8988T (cell line): ENCODE results near the gene COL16A1.

Source experiments
- DNase-seq: peaks from one replicate; pipeline ENCODE4 v3.0.0; 2011

Gene COL16A1

DNA sequence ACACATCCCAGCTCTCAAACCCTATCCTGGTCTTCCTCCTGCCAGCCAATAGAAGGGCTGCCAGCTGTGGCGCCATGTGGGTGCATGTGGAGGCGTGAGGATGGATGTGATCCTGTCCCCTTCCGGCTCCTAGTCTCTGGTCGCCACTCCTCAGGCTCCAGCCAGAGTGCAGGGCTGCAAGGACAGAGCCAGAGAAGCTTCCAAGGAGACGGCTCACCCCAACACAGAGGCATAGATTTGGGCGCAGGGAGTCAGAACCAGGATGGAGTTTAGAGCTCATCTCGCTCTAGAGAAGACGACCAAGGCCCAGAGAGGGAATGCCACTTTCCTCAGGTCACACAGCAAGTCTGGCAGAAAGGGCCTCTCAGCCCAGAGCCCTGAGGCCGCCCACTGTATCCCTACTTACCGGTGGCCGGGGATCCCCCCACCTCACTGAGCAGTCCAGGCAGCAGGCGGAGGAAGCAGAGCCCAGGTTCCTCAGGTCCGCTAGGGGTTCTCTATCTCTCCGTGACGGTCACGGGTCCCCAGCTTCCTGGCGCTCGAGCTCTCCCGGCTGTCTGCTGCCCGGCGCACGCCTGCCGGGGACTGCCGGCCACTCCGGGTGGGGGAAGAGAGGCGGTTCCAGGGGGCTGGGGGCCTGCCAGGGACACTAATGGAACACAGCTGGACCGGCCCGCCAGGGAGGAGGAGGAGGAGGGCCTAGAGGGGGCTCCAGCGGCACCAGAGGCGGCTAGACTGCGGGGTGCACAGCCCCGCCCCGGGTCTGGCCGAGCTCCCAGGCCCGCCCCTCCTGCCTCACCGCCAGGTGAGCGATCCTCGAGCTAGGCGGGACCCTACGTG lies at the start of gene COL16A1:
Gene COL16A1, minus strand, starts transcription at position 587 of the 840 bp plus-strand sequence. CDS start 1,824 bp downstream, outside the sequence.
- no peak for DNase-seq

DNA sequence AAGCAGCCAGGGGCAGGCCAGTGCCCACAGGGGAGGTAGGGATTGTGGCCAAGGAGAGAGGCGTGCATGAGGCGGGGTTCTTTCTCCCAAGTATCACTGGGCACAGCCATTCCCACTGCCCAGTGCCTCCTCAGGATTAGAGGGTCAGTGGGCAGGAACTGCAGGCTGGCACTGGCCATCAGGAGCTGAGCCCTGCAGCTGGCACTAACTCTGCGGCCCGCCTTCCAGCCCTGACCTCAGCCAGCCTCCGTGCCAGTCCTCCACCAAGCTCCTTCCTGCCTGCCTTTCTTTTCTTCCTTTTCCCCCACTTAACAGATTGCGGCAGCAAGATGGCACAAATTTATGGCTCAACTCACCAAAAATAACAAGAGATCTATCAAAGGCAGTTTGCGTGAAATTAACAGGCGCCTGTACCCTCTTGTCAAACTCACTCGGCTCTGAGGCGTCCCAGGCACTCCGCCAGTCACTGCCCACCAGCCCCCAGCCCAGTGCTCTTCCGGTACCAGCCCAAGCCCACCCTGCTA lies 49.2 kb upstream of the COL16A1 start:
- no peak for DNase-seq

GRCh38 chr1:31752258-31752657 lies 48.4 kb upstream of the COL16A1 start:
- DNase-seq = no peak

GRCh38 chr1:31751822-31752241 lies 48.0 kb upstream of the COL16A1 start:
- no peak for DNase-seq

DNA sequence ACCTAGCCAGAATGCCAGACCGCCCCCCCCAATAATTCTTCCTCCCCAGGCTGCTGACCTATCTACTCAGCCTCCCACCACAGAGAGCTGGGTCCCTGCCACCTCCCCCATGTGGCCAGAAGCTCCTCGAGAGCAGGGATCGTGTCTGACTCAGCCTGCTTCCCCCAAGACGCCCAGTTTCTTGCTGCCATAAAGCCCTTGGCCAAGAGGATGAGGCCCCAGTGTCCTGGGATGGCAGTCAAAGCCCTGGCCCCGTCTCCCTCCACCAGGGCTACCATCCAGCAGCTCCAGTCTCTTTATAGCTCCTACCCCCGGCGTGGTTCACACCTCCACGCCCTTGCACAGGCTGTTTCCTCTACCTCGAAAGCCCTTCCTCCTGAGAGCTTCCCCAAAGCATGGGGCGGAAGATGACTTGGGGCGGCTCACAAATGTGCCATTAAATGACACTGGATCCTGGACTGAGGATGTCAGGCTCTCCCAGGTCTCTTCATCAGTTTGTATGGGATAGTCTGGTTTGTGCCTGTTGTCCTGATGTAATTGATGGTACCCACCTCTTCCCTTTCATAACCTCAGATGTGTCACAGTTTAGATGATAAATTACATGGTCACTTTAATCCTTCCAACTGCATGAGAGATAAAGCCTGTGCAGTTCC lies 47.2 kb upstream of the COL16A1 start:
- DNase-seq = no peak

DNA sequence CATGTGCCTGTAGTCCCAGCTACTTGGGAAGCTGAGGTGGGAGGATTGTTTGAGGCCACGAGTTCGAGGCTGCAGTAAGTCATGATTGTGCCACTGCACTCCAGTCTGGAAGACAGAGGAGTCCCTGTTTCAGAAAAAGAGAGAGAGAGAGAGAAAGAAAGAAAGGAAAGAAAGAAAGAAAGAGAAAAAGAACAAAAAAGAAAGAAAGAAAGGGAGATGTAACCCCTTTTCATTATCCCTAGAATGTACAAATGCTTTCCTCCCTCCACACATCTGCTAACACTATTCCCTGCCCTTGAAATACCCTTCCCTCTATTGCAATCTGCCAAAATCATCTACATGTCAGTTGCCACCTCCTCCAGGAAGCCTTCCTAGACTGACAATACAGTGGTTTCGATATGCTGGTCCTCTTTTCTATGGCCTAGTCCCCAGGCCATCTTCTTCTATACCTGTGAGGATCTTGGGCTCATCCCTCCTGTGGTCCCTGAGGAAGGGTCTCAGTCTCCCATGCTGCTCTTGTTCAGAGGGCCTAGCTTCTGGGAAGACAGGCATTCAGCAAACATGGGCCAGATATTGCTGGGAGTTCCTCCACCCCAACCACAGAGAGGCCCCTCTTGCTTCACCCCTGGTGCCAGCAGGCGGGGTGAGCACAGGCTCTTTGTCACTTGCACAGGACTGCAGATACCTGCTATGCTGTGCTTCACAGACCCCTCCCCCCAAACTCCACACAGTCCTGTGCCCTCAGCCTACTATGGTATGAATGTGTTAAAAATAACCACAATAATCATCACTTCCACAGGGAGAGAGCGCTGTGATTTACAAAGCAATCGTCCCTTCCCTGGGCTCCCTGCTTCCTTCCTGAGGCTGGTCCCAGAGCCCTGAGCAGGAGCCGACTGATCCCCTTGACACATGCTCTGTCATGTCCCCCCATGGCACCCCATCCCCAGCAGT lies 46.2 kb upstream of the COL16A1 start:
- DNase-seq = no peak

DNA sequence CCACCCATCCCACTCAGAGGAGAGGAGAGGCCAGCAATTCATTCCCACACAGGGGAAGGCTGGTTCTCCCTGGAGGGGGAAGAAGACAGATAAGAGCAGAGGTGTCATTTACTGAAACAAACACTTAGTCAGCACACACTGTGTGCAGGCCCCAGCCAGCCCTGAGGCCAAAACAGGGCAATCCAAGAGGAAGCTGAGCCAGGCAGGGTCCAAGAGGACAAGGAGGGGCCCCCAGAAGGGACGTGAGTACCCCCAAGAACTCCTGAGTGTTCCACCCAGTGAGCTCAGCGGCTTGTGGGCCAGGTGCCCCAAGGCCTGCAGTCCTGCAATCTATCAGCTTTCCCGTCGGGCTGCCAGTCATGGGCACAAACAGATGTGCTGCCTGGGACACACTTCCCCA lies 44.5 kb upstream of the COL16A1 start:
- no peak for DNase-seq

DNA sequence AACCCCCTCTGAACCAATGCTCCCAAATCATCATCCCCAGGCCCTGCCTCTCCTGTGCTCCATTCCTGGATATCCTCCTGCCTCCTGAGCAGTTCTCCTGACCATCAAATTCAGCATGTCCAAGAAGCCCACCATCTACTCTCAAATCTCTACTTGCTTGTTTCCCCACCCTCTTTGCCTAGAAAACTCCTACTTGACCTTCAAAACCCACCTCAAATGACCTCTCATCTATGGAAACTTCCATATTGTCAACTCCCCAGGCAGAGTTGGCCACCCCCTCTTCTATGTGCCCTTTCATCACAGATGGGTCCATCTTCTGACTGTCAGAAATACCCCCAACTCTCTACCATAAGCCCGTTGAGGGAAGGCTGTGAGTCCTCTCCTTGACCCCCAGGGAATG lies 43.5 kb upstream of the COL16A1 start:
- DNase-seq = no peak

- DNase-seq = no peak
Observed at GRCh38 chr1:31746687-31747086, 42.9 kb upstream of the COL16A1 start.

GRCh38 chr1:31745946-31746670 lies 42.3 kb upstream of the COL16A1 start:
- DNase-seq = no peak

DNA sequence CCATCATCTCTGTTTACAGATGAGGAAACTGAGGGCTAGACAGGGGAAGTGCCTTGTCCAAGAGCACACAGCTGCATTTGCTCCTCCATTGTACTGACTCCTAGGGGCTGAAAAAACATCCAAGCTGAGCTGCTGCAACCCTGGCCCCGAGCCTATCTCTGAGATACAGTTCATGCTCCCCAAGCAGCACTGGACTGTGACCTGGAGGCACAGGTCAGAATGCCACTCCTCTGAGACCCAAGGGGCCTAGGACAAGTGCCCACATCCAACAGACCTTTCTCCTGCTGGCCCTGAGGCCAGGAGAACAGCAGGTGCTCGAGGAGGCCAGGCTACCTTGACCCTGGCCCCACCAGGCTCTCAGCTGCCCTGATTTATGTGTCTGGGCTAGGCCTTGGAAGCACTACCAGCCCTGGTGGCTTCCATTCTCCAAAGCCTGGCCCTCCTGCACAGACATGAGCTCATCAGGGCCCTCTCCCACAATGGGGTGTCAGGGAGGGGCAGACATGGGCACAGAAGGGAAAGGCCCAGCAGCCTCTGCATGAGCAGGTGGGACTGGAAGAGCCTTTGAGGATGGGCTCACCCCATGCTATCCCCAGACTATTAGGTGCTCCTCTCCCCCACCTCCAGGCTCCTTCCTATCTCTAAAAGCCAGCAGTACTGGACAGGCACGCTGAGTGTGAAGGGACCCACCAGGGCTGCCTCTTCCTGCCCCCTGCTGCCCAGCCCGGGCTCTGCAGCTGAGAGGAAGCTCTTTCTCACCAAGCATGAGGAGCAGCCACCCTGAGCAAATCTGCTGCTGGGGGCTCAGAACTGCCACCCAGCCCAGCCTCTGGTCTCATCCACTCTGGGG lies 41.5 kb upstream of the COL16A1 start:
- peak; percentile 91 for DNase-seq

DNA sequence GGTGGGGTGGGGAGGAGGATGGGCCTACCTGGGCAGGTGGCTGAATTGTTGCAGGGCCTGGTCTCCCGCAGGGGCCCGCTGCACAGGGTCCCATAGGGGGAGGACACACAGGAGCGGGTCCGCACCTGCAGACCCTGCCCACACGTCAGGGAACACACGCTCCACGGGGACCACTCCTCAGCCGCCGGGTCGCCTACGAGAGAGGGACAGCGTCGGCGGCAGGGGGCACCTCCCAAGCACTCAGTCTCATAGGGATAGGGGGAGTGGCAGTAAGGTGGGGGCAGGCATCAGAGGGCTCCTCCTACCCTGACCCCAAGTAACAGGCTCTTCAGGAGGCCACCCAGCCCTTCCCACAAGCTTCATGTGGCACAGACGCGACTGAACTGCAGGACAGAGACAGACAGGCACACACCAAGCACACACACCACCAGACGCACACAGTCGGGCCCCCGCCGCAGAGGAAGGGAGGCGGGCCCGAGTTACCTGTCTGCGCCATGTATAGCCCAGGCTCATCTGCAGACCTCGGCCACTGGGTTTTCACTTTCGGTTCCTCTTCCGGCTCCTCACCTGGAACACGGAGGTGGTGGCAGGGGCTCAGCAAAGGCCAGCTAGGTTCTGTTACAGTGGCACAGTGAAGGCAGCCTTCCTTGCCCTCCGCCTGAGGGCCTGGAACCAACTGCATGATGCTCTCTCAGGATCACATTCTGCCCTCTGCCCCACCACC lies 40.5 kb upstream of the COL16A1 start:
- no peak for DNase-seq

DNA sequence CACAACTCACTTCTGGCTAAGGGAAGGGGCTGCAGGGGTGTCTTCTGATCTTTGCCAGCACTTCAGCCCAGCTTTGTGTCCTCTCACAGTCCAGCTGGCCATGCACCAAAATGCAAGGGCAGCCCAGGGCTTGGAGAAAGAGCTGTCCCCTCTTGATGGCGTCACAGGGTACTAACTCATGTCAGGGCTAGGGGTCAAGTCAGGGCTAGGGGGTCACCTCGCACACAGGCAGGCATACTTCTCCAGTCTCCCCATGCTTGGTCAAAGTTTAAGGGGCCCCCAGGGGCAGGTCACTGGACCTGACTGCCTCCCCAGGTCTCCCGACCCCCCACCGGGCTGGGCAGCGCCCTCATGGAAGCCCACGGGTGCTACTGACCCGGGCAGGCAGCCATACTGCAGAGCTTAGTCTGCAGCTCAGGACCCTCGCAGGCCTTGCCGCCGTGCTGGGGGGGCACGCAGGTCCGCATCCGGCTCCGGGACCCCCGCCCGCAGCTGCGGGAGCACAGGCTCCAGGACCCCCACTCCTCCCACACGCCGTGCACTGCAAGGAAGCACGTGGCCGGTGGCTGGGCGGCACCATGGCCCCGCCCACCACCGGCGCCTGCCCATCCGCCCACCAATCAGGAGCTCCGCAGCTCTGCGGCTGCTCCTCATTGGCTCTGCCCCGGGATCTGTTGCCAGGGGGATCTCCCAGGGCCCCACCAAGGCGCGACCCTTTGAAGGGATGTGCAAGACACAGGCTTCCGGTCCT lies 38.8 kb upstream of the COL16A1 start:
- DNase-seq = no peak

- DNase-seq = no peak
Observed at GRCh38 chr1:31739346-31739745, 35.5 kb upstream of the COL16A1 start.

GRCh38 chr1:31736675-31737074 lies 32.9 kb upstream of the COL16A1 start:
- no peak for DNase-seq

GRCh38 chr1:31735571-31735970 lies 31.8 kb upstream of the COL16A1 start:
- DNase-seq = no peak

DNA sequence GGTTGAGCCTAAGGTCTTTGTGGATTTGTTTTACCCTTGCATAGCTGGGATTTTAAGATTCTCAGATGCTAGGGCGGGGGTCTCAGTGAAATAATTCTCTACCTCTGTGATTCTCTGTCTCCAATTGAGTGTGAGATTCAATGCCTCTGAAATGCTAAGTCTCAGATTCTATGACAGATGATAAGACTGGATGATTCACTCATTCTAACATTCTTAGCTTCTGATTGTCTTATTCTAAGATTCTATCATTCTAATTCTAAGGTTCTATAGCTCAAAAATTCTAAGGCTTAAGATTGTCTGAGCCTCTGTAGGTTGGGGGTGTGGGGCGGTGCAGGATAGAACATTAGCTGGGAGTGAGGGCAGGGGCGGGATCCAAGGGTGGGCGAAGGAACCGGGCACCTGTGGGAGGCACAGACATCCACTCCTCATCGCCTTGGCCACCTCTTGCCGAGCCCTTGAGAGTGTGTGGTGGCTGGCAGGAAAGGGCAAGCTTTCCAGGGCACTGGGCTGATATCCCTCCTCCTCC lies 30.8 kb upstream of the COL16A1 start:
- no peak for DNase-seq

- DNase-seq = no peak
Observed at GRCh38 chr1:31733389-31734219, 29.8 kb upstream of the COL16A1 start.
